ENCODE measurements around the gene MAFF. TPM values are rescaled to one million over a fixed set of nuclear protein-coding genes. Genes with fewer than 3 reads are reported as not detected.

MAFF gene
- total RNA-seq, 1 experiment from 2014 or later = 26.0 TPM

- Histone ChIP-seq H3K27ac (ENCODE audit: low read depth, low read length) (no peak overlapping the region), H3K9ac (ENCODE audit: low read length) (no peak overlapping the region), H3K4me1 (ENCODE audit: control insufficient read depth in 1 of 2, insufficient read depth in 2 of 2, low read length in 2 of 2) (no peaks in the 10 kb centered on the region), H4K20me1 (ENCODE audit: insufficient read depth) (no peaks in the 10 kb centered on the region), H3K27me3 (ENCODE audit: insufficient read depth, low read length) (no peaks in the 10 kb centered on the region), H2AFZ (ENCODE audit: low read depth, low read length, poor library complexity, severe bottlenecking) (no peak overlapping the region), H3K79me2 (ENCODE audit: insufficient read depth, low read length) (peaks cover 27% of the 10 kb centered on the region), H3K36me3 (ENCODE audit: control insufficient read depth in 1 of 2, insufficient read depth in 2 of 2, low read length in 2 of 2) (no peaks in the 10 kb centered on the region; a peak in 1 of 4 replicates), H3K9me2 (ENCODE audit: insufficient read depth) (no peaks in the 10 kb centered on the region), H3K9me3 (ENCODE audit: control insufficient read depth in 1 of 2, insufficient read depth in 1 of 2, low read depth in 1 of 2, low read length in 2 of 2) (peaks cover 0 to 6% of the 10 kb centered on the region in 2 experiments; a peak in 1 of 4 replicates), H3K4me3 (replicated peaks in 1 of 2; ENCODE audit: low read depth in 1 of 2, low read length in 2 of 2) (no peak overlapping the region), H3K4me2 (ENCODE audit: low read length) (no peak overlapping the region)
- BruUV-seq (replicated peaks) = no TSS peak
- CTCF ChIA-PET = no interaction called here
- POLR2A ChIA-PET = no interaction called here
- DNase-seq (ENCODE audit: low read depth, low spot score) (no peak), ATAC-seq (no peak)
- RAD21 ChIA-PET (ENCODE audit: low non-redundant PET in 1 of 2, low total read pairs in 2 of 2, uncharacterized antibody in 2 of 2, unreplicated experiment in 2 of 2) = no interaction called here
- TF ChIP-seq EZH2 (IDR thresholded peaks at IDR 0.05) (no peak), EZH2phosphoT487 (IDR thresholded peaks at IDR 0.05; ENCODE audit: borderline replicate concordance) (no peak), RAD21 (IDR thresholded peaks at IDR 0.05; ENCODE audit: low read depth) (no peak), CBX3 (IDR thresholded peaks at IDR 0.05; ENCODE audit: low read depth) (no peak), SIN3A (IDR thresholded peaks at IDR 0.05; ENCODE audit: low read depth) (no peak), TCF7L2 (IDR thresholded peaks at IDR 0.05; ENCODE audit: borderline replicate concordance, extremely low read depth, insufficient read depth, insufficient read length) (no peak), EGR1 (IDR thresholded peaks at IDR 0.05; ENCODE audit: low read depth) (no peak), POLR2AphosphoS5 (IDR thresholded peaks at IDR 0.05; ENCODE audit: low read depth, low read length) (no peak), CTCF (IDR thresholded peaks at IDR 0.05 in 2 of 3, conservative IDR thresholded peaks at IDR 0.05 in 1 of 3; ENCODE audit: borderline replicate concordance in 1 of 3, insufficient read depth in 1 of 3, low read depth in 2 of 3, low read length in 2 of 3) (no peak), POLR2A (IDR thresholded peaks at IDR 0.05; ENCODE audit: borderline replicate concordance, extremely low read depth, insufficient read depth, insufficient read length) (no peak)
- intact Hi-C loops (cut with micrococcal nuclease) = no loop called here
Measured at GRCh38 chr22:38249803-38250642, 48.2 kb downstream of the MAFF start.
